K562 (cell line): ENCODE results near the gene ZNF346. TPM values are rescaled to one million over a fixed set of nuclear protein-coding genes. Genes with fewer than 3 reads are reported as not detected.

Source experiments
- ADNP ChIP-seq: fragments of 200-800 bp; sonication (Bioruptor generic); IDR thresholded peaks from 2 replicates; pipeline ENCODE4 v1.6.1; 2016; ENCODE audit warnings: missing genetic modification characterization, missing compliant biosample characterization
- ATF1 ChIP-seq, 2 experiments: fragments of 450-650 bp in 1 of 2; IDR thresholded peaks; 2 replicates each; pipeline ENCODE4 v1.6.1; 2016; ENCODE audit warnings: missing compliant biosample characterization in 1 of 2, missing genetic modification characterization in 1 of 2
- BCL6 ChIP-seq: fragments of 250-450 bp; sonication (Bioruptor Pico); IDR thresholded peaks from 2 replicates; pipeline ENCODE4 v1.4.0; 2020
- BMI1 ChIP-seq: fragments of 150-350 bp; IDR thresholded peaks from 2 replicates; pipeline ENCODE4 v1.6.1; 2014; ENCODE audit warnings: low read length
- CBX1 ChIP-seq: sonication (generic); IDR thresholded peaks from 2 replicates; pipeline ENCODE4 v1.6.1; 2016; ENCODE audit warnings: antibody characterized with exemption, low read depth, mild to moderate bottlenecking
- ETV6 ChIP-seq, 3 experiments: fragments of 150-350 bp in 1 of 3; sonication (generic) in 1 of 3; formaldehyde crosslinking in 1 of 3; IDR thresholded peaks; 2 replicates each; pipeline versions ENCODE4 v1.6.1 to v1.8.0; 2014 to 2022; ENCODE audit warnings: borderline replicate concordance in 2 of 3, low read depth in 2 of 3, antibody characterized with exemption in 1 of 3, low read length in 1 of 3, mild to moderate bottlenecking in 1 of 3, missing genetic modification reagents in 1 of 3
- MECOM ChIP-seq: fragments of 250-450 bp; sonication (Bioruptor Pico); IDR thresholded peaks from 2 replicates; pipeline ENCODE4 v1.8.0; 2022; ENCODE audit warnings: inconsistent platforms
- PML ChIP-seq: IDR thresholded peaks from 2 replicates; pipeline ENCODE4 v1.6.1; 2012; ENCODE audit warnings: low read length, inconsistent platforms
- RBM17 ChIP-seq: fragments of 200-400 bp; formaldehyde crosslinking; IDR thresholded peaks from 2 replicates; pipeline ENCODE4 v1.6.1; 2017; ENCODE audit warnings: low read depth, mild to moderate bottlenecking, low read length, borderline replicate concordance
- SMAD1 ChIP-seq: fragments of 150-350 bp; IDR thresholded peaks from 2 replicates; pipeline ENCODE4 v1.6.1; 2014; ENCODE audit warnings: low read length, low read depth; ENCODE audit not compliant: partially characterized antibody
- SREBF2 ChIP-seq: sonication (generic); formaldehyde crosslinking; IDR thresholded peaks from 2 replicates; pipeline ENCODE4 v1.4.0; 2020; ENCODE audit warnings: mild to moderate bottlenecking, missing genetic modification reagents
- XRCC3 ChIP-seq: fragments of 450-650 bp; IDR thresholded peaks from 2 replicates; pipeline ENCODE4 v1.6.1; 2017; ENCODE audit warnings: mild to moderate bottlenecking, moderate library complexity
- ZFX ChIP-seq: sonication (generic); formaldehyde crosslinking; IDR thresholded peaks from 2 replicates; pipeline ENCODE4 v1.8.0; 2022; ENCODE audit warnings: mild to moderate bottlenecking, missing genetic modification reagents, moderate library complexity
- ZNF133 ChIP-seq: fragments of 250-450 bp; sonication (Bioruptor Pico); IDR thresholded peaks from 2 replicates; pipeline ENCODE4 v1.4.0; 2020; ENCODE audit warnings: mild to moderate bottlenecking
- ZNF23 ChIP-seq: fragments of 250-450 bp; sonication (Bioruptor Pico); IDR thresholded peaks from 2 replicates; pipeline ENCODE4 v1.4.0; 2020; ENCODE audit warnings: mild to moderate bottlenecking
- ZNF699 ChIP-seq: fragments of 250-450 bp; sonication (Bioruptor Pico); IDR thresholded peaks from 2 replicates; pipeline ENCODE4 v1.8.0; 2021; ENCODE audit warnings: mild to moderate bottlenecking, moderate library complexity; ENCODE audit not compliant: insufficient replicate concordance
- polyA plus RNA-seq, 8 experiments: library from polyadenylated mRNA; depleted of rRNA in 4 of 8; stranded (reverse) in 5 of 8; unstranded in 3 of 8; fragments of >200 nt; fragmentation: Nextera tagmentation in 2 of 8; fragmentation: Illumina TruSeq in 1 of 8; extraction: Ambion mirVana in 2 of 8; extraction: Trizol in 1 of 8; gene quantifications; 2 replicates each; pipeline versions ENCODE4 v1.2.1 to v1.2.3, GENCODE V29; 2011 to 2014; ENCODE audit warnings: inconsistent platforms in 1 of 8, missing spikeins in 1 of 8
- total RNA-seq, 7 experiments: library from RNA; depleted of rRNA in 6 of 7; stranded (reverse); fragments of >200 nt in 6 of 7; fragmentation: Illumina TruSeq in 2 of 7; extraction: Trizol in 2 of 7; gene quantifications; 2 replicates each; pipeline versions ENCODE4 v1.2.1 to v1.2.3, GENCODE V29; 2011 to 2021; ENCODE audit warnings: low replicate concordance in 1 of 7
- TF ChIP-seq, protein P1 (sequence below): fragments of 450-650 bp; IDR thresholded peaks from 2 replicates; pipeline ENCODE4 v1.6.1; 2016; ENCODE audit warnings: borderline replicate concordance
- TF ChIP-seq, protein P2 (sequence below): fragments of 450-650 bp; conservative IDR thresholded peaks from 2 replicates; pipeline ENCODE4 v1.6.1; 2016; ENCODE audit warnings: missing genetic modification characterization, low read depth, mild to moderate bottlenecking, missing compliant biosample characterization, moderate library complexity
- TF ChIP-seq, protein P3 (sequence below): fragments of 250-450 bp; sonication (Bioruptor Pico); IDR thresholded peaks from 2 replicates; pipeline ENCODE4 v1.8.0; 2022; ENCODE audit warnings: moderate library complexity, mild to moderate bottlenecking, inconsistent platforms
- TF ChIP-seq, protein P4 (sequence below): sonication (generic); formaldehyde crosslinking; IDR thresholded peaks from 2 replicates; pipeline ENCODE4 v1.8.0; 2022; ENCODE audit warnings: missing genetic modification reagents, mild to moderate bottlenecking, borderline replicate concordance
- TF ChIP-seq, protein P5 (sequence below): fragments of 250-450 bp; sonication (Bioruptor Pico); IDR thresholded peaks from 2 replicates; pipeline ENCODE4 v1.8.0; 2021; ENCODE audit warnings: borderline replicate concordance, mild to moderate bottlenecking, moderate library complexity; ENCODE audit not compliant: poor library complexity, severe bottlenecking

Gene ZNF346
- total and polyA plus RNA-seq, 9 of the 15 experiments (the other 6 are each of a cell fraction or from before 2014, with no cell fraction given): 5.0 to 25.1 (median 20.1) TPM

DNA sequence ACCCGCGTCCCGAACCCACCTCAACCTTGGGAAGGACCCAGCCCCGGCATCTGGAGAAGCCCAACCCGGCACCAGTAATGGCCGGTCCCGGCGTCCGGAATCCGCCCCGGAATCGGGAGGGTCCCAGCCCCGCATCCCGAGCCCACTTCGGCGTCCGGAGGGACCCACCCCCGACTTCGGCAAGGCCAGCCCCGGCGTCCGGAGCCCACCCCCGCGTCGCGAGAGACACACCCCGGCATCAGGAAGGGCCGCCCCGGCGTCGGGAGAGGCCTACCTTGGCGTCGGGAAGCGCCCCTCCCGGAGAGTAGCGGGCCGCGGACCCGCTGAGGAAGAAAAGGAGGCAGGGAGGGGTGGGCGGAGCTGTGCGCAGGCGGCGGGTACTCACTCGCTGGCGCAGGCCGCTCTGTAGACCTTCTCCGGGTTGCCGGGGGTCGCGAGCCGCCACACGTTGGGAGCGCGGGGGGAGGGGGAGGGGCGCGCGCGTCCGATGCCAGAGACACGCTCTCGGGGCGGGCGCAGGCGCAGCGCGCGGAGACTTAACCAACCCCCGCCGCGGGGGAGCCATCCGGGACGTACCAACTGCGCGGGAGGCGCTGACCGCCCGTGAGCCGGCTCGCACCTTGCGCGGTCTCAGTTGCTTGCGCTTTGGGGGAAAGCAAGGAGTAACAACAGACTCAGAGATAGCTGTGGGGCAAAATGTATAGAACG is 16.1 kb upstream of the ZNF346 start, which contains the start of gene UIMC1 (continued):
- TF ChIP-seq, protein P1, sequence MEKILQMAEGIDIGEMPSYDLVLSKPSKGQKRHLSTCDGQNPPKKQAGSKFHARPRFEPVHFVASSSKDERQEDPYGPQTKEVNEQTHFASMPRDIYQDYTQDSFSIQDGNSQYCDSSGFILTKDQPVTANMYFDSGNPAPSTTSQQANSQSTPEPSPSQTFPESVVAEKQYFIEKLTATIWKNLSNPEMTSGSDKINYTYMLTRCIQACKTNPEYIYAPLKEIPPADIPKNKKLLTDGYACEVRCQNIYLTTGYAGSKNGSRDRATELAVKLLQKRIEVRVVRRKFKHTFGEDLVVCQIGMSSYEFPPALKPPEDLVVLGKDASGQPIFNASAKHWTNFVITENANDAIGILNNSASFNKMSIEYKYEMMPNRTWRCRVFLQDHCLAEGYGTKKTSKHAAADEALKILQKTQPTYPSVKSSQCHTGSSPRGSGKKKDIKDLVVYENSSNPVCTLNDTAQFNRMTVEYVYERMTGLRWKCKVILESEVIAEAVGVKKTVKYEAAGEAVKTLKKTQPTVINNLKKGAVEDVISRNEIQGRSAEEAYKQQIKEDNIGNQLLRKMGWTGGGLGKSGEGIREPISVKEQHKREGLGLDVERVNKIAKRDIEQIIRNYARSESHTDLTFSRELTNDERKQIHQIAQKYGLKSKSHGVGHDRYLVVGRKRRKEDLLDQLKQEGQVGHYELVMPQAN: peak; percentile 34; the same call in 1 of the 2 replicates
- TF ChIP-seq, protein P2, sequence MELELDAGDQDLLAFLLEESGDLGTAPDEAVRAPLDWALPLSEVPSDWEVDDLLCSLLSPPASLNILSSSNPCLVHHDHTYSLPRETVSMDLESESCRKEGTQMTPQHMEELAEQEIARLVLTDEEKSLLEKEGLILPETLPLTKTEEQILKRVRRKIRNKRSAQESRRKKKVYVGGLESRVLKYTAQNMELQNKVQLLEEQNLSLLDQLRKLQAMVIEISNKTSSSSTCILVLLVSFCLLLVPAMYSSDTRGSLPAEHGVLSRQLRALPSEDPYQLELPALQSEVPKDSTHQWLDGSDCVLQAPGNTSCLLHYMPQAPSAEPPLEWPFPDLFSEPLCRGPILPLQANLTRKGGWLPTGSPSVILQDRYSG (tag): no peak
- no peak for TF ChIP-seq ADNP (tag)
- TF ChIP-seq XRCC3: no peak
- TF ChIP-seq ETV6 (IDR thresholded peaks at IDR 0.05; ENCODE audit: borderline replicate concordance in 1 of 2, low read depth in 2 of 2, low read length in 1 of 2): no peak; a peak in 1 of 4 replicates
- peak; percentile 17; the same call in 1 of the 2 replicates for TF ChIP-seq ETV6 (CRISPR knock-in tag; IDR thresholded peaks at IDR 0.05; ENCODE audit: borderline replicate concordance)
- TF ChIP-seq SREBF2 (CRISPR knock-in tag): no peak
- 0 out of 2 replicates have a peak, but pooled peaks have one; percentile 15 for TF ChIP-seq BMI1
- TF ChIP-seq MECOM: no peak
- no peak; the same call in 1 of the 2 replicates for TF ChIP-seq PML
- TF ChIP-seq, protein P3, sequence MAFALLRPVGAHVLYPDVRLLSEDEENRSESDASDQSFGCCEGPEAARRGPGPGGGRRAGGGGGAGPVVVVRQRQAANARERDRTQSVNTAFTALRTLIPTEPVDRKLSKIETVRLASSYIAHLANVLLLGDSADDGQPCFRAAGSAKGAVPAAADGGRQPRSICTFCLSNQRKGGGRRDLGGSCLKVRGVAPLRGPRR (CRISPR knock-in tag): no peak
- no peak for TF ChIP-seq RBM17
- TF ChIP-seq ZFX (CRISPR knock-in tag): peak; percentile 100
- TF ChIP-seq ATF1 (CRISPR knock-in tag; IDR thresholded peaks at IDR 0.05): 0 out of 2 replicates have a peak, but pooled peaks have one; percentile 9
- no peak; the same call in 1 of the 2 replicates for TF ChIP-seq ATF1 (tag; IDR thresholded peaks at IDR 0.05)
- TF ChIP-seq, protein P4, sequence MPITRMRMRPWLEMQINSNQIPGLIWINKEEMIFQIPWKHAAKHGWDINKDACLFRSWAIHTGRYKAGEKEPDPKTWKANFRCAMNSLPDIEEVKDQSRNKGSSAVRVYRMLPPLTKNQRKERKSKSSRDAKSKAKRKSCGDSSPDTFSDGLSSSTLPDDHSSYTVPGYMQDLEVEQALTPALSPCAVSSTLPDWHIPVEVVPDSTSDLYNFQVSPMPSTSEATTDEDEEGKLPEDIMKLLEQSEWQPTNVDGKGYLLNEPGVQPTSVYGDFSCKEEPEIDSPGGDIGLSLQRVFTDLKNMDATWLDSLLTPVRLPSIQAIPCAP (CRISPR knock-in tag): no peak
- TF ChIP-seq ZNF133 (CRISPR knock-in tag): no peak
- TF ChIP-seq, protein P5, sequence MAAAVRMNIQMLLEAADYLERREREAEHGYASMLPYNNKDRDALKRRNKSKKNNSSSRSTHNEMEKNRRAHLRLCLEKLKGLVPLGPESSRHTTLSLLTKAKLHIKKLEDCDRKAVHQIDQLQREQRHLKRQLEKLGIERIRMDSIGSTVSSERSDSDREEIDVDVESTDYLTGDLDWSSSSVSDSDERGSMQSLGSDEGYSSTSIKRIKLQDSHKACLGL (CRISPR knock-in tag): no peak
- no peak for TF ChIP-seq ZNF699 (CRISPR knock-in tag)
- peak; percentile 25; the same call in 1 of the 2 replicates for TF ChIP-seq CBX1
- no peak for TF ChIP-seq ZNF23 (CRISPR knock-in tag)
- no peak for TF ChIP-seq SMAD1
- TF ChIP-seq BCL6 (CRISPR knock-in tag): no peak
